ENCODE results near the gene COMT.

DNA sequence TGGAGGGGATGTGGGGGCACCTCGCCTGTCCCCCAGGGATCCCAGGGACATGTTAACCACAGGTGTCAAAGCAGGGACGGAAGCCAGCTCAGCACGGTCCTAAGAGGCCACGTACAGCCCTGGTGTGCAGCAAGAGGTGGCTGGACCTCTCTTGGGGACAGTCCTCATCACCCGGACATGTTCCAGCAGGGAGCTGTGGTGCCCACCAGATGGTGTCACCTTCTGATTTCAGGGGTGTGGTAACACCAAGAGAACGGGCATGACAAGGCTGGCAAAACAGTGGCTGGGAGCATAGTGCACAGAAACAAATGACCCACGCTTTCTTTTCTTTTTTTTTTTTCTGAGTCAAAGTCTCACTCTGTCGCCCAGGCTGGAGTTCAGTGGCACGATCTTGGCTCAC lies 25.6 kb upstream of the COMT start:
- TF ChIP-seq PRDM1 (tag by site-specific recombination; IDR thresholded peaks at IDR 0.05) (no peak), ZNF121 (tag by site-specific recombination; IDR thresholded peaks at IDR 0.05) (no peak), OSR2 (tag by site-specific recombination; IDR thresholded peaks at IDR 0.05) (no peak), MYNN (tag by site-specific recombination; IDR thresholded peaks at IDR 0.05; ENCODE audit: borderline replicate concordance) (no peak), SCRT1 (tag by site-specific recombination; IDR thresholded peaks at IDR 0.05; ENCODE audit: borderline replicate concordance) (no peak), ZNF211 (tag by site-specific recombination; IDR thresholded peaks at IDR 0.05; ENCODE audit: low read depth) (no peak), ZNF785 (tag by site-specific recombination; IDR thresholded peaks at IDR 0.05) (no peak), KLF9 (tag by site-specific recombination; IDR thresholded peaks at IDR 0.05; ENCODE audit: low read depth) (no peak)
- TF ChIP-seq, protein P1, sequence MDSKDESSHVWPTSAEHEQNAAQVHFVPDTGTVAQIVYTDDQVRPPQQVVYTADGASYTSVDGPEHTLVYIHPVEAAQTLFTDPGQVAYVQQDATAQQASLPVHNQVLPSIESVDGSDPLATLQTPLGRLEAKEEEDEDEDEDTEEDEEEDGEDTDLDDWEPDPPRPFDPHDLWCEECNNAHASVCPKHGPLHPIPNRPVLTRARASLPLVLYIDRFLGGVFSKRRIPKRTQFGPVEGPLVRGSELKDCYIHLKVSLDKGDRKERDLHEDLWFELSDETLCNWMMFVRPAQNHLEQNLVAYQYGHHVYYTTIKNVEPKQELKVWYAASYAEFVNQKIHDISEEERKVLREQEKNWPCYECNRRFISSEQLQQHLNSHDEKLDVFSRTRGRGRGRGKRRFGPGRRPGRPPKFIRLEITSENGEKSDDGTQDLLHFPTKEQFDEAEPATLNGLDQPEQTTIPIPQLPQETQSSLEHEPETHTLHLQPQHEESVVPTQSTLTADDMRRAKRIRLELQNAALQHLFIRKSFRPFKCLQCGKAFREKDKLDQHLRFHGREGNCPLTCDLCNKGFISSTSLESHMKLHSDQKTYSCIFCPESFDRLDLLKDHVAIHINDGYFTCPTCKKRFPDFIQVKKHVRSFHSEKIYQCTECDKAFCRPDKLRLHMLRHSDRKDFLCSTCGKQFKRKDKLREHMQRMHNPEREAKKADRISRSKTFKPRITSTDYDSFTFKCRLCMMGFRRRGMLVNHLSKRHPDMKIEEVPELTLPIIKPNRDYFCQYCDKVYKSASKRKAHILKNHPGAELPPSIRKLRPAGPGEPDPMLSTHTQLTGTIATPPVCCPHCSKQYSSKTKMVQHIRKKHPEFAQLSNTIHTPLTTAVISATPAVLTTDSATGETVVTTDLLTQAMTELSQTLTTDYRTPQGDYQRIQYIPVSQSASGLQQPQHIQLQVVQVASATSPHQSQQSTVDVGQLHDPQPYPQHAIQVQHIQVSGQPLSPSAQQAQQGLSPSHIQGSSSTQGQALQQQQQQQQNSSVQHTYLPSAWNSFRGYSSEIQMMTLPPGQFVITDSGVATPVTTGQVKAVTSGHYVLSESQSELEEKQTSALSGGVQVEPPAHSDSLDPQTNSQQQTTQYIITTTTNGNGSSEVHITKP (tag by site-specific recombination; IDR thresholded peaks at IDR 0.05) = no peak
- TF ChIP-seq, protein P2, sequence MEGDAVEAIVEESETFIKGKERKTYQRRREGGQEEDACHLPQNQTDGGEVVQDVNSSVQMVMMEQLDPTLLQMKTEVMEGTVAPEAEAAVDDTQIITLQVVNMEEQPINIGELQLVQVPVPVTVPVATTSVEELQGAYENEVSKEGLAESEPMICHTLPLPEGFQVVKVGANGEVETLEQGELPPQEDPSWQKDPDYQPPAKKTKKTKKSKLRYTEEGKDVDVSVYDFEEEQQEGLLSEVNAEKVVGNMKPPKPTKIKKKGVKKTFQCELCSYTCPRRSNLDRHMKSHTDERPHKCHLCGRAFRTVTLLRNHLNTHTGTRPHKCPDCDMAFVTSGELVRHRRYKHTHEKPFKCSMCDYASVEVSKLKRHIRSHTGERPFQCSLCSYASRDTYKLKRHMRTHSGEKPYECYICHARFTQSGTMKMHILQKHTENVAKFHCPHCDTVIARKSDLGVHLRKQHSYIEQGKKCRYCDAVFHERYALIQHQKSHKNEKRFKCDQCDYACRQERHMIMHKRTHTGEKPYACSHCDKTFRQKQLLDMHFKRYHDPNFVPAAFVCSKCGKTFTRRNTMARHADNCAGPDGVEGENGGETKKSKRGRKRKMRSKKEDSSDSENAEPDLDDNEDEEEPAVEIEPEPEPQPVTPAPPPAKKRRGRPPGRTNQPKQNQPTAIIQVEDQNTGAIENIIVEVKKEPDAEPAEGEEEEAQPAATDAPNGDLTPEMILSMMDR (tag by site-specific recombination; IDR thresholded peaks at IDR 0.05) = no peak
- TF ChIP-seq, protein P3, sequence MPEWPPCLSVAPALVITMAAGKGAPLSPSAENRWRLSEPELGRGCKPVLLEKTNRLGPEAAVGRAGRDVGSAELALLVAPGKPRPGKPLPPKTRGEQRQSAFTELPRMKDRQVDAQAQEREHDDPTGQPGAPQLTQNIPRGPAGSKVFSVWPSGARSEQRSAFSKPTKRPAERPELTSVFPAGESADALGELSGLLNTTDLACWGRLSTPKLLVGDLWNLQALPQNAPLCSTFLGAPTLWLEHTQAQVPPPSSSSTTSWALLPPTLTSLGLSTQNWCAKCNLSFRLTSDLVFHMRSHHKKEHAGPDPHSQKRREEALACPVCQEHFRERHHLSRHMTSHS (tag by site-specific recombination; IDR thresholded peaks at IDR 0.05) = no peak
- TF ChIP-seq, protein P4, sequence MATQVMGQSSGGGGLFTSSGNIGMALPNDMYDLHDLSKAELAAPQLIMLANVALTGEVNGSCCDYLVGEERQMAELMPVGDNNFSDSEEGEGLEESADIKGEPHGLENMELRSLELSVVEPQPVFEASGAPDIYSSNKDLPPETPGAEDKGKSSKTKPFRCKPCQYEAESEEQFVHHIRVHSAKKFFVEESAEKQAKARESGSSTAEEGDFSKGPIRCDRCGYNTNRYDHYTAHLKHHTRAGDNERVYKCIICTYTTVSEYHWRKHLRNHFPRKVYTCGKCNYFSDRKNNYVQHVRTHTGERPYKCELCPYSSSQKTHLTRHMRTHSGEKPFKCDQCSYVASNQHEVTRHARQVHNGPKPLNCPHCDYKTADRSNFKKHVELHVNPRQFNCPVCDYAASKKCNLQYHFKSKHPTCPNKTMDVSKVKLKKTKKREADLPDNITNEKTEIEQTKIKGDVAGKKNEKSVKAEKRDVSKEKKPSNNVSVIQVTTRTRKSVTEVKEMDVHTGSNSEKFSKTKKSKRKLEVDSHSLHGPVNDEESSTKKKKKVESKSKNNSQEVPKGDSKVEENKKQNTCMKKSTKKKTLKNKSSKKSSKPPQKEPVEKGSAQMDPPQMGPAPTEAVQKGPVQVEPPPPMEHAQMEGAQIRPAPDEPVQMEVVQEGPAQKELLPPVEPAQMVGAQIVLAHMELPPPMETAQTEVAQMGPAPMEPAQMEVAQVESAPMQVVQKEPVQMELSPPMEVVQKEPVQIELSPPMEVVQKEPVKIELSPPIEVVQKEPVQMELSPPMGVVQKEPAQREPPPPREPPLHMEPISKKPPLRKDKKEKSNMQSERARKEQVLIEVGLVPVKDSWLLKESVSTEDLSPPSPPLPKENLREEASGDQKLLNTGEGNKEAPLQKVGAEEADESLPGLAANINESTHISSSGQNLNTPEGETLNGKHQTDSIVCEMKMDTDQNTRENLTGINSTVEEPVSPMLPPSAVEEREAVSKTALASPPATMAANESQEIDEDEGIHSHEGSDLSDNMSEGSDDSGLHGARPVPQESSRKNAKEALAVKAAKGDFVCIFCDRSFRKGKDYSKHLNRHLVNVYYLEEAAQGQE (tag by site-specific recombination; IDR thresholded peaks at IDR 0.05) = no peak
- TF ChIP-seq, protein P5, sequence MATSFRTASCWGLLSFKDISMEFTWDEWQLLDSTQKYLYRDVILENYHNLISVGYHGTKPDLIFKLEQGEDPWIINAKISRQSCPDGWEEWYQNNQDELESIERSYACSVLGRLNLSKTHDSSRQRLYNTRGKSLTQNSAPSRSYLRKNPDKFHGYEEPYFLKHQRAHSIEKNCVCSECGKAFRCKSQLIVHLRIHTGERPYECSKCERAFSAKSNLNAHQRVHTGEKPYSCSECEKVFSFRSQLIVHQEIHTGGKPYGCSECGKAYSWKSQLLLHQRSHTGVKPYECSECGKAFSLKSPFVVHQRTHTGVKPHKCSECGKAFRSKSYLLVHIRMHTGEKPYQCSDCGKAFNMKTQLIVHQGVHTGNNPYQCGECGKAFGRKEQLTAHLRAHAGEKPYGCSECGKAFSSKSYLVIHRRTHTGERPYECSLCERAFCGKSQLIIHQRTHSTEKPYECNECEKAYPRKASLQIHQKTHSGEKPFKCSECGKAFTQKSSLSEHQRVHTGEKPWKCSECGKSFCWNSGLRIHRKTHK (tag by site-specific recombination; IDR thresholded peaks at IDR 0.05) = no peak
- TF ChIP-seq, protein P6, sequence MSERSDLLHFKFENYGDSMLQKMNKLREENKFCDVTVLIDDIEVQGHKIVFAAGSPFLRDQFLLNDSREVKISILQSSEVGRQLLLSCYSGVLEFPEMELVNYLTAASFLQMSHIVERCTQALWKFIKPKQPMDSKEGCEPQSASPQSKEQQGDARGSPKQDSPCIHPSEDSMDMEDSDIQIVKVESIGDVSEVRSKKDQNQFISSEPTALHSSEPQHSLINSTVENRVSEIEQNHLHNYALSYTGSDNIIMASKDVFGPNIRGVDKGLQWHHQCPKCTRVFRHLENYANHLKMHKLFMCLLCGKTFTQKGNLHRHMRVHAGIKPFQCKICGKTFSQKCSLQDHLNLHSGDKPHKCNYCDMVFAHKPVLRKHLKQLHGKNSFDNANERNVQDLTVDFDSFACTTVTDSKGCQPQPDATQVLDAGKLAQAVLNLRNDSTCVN (tag by site-specific recombination; optimal IDR thresholded peaks at IDR 0.05) = no peak
